ENCODE results near the gene ADCY6.

The ADCY6 gene

DNA sequence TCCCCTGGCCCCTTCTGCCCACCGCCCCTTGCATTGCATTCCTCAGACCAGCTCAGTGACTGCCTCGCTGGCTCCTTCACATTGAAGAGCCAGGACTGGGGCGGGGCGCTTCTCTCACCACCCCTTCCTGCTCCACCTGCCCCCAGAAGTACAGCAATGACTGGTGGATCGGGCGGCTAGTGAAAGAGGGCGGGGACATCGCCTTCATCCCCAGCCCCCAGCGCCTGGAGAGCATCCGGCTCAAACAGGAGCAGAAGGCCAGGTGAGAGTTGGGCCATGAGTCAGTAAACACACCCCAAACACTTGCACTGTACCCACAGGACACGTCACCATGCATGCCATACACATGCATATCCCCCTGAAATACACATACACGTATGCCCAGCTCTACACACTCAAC is 35.2 kb upstream of the ADCY6 start:
- Histone ChIP-seq H3K4me3 (ENCODE audit: low read length in 2 of 2) (no peak overlapping the region), H3K9me3 (ENCODE audit: control insufficient read depth in 2 of 2, low read length in 2 of 2) (no peaks in the 10 kb centered on the region), H3K9ac (ENCODE audit: low read length in 2 of 2) (no peak overlapping the region), H3K27ac (ENCODE audit: low read length) (no peak overlapping the region), H3K4me1 (ENCODE audit: control insufficient read depth, insufficient read depth, low read length) (peaks cover 3% of the 10 kb centered on the region), H3K36me3 (ENCODE audit: control insufficient read depth in 2 of 2, insufficient read depth in 2 of 2, low read length in 2 of 2) (peaks cover 8 to 29% of the 10 kb centered on the region in 2 donors), H3K27me3 (ENCODE audit: control insufficient read depth in 1 of 2, insufficient read depth in 2 of 2, low read length in 2 of 2) (no peaks in the 10 kb centered on the region)

DNA sequence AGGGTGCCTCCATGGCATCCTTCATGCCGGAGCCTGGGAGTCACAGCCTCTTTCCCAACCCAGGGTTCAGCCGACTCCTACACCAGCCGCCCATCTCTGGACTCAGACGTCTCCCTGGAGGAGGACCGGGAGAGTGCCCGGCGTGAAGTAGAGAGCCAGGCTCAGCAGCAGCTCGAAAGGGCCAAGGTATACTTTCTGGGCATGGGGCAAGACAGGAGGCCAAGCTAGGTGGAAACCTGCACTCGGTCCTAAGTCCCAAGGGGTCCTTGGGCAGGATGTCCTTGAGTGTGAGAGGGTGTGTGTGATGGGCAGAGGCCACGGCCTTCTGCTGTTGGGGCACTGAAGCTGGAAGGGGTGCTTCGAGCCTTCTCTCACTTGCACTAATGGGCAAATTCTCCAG is 34.4 kb upstream of the ADCY6 start:
- no peak overlapping the region for H3K9ac ChIP-seq (ENCODE audit: low read length in 2 of 2)
- H3K27me3 ChIP-seq (ENCODE audit: control insufficient read depth in 1 of 2, insufficient read depth in 2 of 2, low read length in 2 of 2): no peaks in the 10 kb centered on the region
- no peaks in the 10 kb centered on the region for H3K9me3 ChIP-seq (ENCODE audit: control insufficient read depth in 2 of 2, low read length in 2 of 2)
- H3K4me3 ChIP-seq (ENCODE audit: low read length in 2 of 2): no peak overlapping the region
- peaks cover 8% of the 10 kb centered on the region for H3K4me1 ChIP-seq (ENCODE audit: control insufficient read depth, insufficient read depth, low read length)
- H3K36me3 ChIP-seq (ENCODE audit: control insufficient read depth in 2 of 2, insufficient read depth in 2 of 2, low read length in 2 of 2): peaks cover 4 to 22% of the 10 kb centered on the region in 2 donors
- no peak overlapping the region for H3K27ac ChIP-seq (ENCODE audit: low read length)

DNA sequence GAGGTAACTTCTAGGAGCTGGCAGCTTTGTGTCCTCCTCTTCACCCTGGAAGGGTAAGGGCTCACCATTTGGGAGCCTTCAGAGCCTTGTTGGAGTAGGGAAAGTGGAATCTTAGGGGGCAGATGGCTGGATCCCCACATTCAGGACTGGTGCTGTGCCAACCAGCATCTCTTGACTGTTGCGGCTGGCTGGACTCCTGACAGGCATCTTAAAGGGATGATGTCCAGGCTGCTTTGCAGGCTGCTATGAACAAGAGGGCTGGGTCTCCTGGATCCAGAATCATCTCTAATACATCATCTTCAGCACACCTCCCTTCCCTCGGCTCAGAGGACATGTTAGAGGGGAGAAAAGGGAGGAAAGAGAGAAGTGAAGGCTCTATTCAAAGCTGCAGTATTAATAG is 33.8 kb upstream of the ADCY6 start:
- Histone ChIP-seq H3K27ac (ENCODE audit: low read length) (no peak overlapping the region), H3K4me1 (ENCODE audit: control insufficient read depth, insufficient read depth, low read length) (peaks cover 13% of the 10 kb centered on the region), H3K9me3 (ENCODE audit: control insufficient read depth in 2 of 2, low read length in 2 of 2) (no peaks in the 10 kb centered on the region), H3K4me3 (ENCODE audit: low read length in 2 of 2) (no peak overlapping the region), H3K27me3 (ENCODE audit: control insufficient read depth in 1 of 2, insufficient read depth in 2 of 2, low read length in 2 of 2) (no peaks in the 10 kb centered on the region), H3K9ac (ENCODE audit: low read length in 2 of 2) (no peak overlapping the region), H3K36me3 (ENCODE audit: control insufficient read depth in 2 of 2, insufficient read depth in 2 of 2, low read length in 2 of 2) (peaks cover 0 to 20% of the 10 kb centered on the region in 2 donors)

DNA sequence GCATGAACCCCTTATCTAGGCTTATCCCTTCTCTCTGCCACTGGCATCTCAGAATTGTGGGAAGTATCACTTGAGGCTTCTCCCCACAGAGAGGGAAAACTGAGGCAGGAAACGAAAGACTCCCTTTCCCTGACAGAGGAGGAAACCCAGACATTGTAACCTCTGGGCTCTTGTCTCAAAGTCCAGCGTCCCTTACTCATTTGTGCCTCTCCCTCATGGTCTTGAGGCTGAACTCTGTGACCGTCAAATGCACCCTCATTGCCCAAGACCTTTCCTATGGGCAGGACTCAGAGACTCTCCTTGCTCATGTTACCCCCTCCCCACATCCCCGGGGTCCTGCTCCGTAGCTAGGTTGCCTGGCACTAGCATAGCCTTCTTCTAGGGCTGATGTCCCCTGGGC is 33.2 kb upstream of the ADCY6 start:
- H3K4me3 ChIP-seq (ENCODE audit: low read length in 2 of 2): no peak overlapping the region
- H3K9me3 ChIP-seq (ENCODE audit: control insufficient read depth in 2 of 2, low read length in 2 of 2): no peaks in the 10 kb centered on the region
- H3K9ac ChIP-seq (ENCODE audit: low read length in 2 of 2): no peak overlapping the region
- H3K4me1 ChIP-seq (ENCODE audit: control insufficient read depth, insufficient read depth, low read length): peaks cover 18% of the 10 kb centered on the region
- no peaks in the 10 kb centered on the region for H3K27me3 ChIP-seq (ENCODE audit: control insufficient read depth in 1 of 2, insufficient read depth in 2 of 2, low read length in 2 of 2)
- H3K36me3 ChIP-seq (ENCODE audit: control insufficient read depth in 2 of 2, insufficient read depth in 2 of 2, low read length in 2 of 2): peaks cover 0 to 16% of the 10 kb centered on the region in 2 donors
- no peak overlapping the region for H3K27ac ChIP-seq (ENCODE audit: low read length)

DNA sequence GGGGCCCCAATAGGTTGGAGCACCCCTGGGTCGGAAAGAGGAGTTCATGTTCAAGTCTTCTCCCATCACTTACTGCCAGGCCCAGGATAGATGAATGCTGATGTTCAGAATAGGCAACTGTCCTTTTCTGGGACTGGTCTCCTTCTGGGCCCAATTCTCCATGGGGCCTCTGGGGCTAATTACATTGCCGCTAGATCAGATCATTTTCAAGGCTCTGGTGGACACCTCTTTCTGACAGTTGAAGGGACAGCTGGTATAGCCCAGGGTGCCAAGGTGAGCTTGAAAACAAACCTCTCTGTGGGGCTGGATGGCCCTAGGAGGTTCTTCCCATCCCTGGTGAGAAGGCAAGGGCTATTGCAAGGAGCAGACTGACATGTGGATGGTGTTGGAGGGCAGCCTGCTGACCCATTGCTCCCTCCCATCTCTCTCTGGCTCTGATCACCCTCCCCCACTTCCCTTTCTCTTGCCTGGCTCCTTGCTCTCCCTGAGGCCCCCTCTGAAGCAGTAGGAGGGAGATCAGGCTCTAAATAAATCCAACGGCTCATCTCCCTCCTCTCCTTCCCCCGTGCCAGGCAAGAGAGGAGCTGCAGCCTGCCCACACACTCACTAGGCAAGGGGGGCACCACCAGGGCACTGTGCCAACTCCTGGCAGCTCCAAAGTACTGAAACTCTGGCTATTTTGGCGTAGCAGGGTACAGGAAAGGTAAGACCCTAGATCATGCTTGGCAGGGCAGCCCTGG is 31.3 kb upstream of the ADCY6 start:
- no peak overlapping the region for H3K27ac ChIP-seq (ENCODE audit: low read length)
- H3K4me1 ChIP-seq (ENCODE audit: control insufficient read depth, insufficient read depth, low read length): peaks cover 35% of the 10 kb centered on the region
- no peak overlapping the region for H3K9ac ChIP-seq (ENCODE audit: low read length in 2 of 2)
- H3K4me3 ChIP-seq (ENCODE audit: low read length in 2 of 2): no peak overlapping the region
- no peaks in the 10 kb centered on the region for H3K9me3 ChIP-seq (ENCODE audit: control insufficient read depth in 2 of 2, low read length in 2 of 2)
- peaks cover 0 to 8% of the 10 kb centered on the region in 2 donors for H3K36me3 ChIP-seq (ENCODE audit: control insufficient read depth in 2 of 2, insufficient read depth in 2 of 2, low read length in 2 of 2)
- no peaks in the 10 kb centered on the region for H3K27me3 ChIP-seq (ENCODE audit: control insufficient read depth in 1 of 2, insufficient read depth in 2 of 2, low read length in 2 of 2)

DNA sequence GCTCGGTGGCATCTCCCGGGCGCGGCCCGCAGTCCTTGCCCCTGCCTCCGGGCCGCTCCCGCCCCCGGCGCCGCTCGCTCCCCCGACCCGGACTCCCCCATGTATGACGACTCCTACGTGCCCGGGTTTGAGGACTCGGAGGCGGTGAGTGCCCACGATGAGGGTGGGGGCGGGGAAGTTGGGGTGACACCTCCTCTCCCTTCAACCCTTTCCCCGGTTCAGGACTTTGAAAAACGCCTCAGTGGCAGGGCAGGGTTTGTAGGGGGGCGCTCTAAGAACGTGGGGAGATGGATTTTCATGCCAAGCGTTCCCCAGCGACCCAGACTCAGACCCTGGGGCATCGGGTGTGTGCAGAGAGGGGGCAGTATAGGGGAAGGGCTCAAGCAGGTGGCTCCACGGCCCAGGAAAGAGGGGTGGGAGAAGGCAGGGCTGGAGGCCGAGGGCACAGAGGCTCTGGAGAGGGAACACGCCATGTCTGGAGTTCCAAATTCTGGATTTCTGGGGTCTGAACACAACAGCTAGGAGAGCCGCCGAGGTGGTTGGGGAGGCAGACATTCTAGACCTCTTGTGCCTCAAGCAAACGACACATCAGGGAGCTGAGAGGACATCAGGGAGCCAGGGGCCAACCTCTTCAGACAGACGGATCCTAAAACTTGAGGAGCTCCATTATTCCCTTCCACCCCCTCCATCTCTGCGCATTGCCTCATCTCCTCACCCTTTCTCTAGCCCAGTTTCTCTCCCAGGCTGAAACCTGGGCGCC is 30.1 kb upstream of the ADCY6 start:
- Histone ChIP-seq H3K4me1 (ENCODE audit: control insufficient read depth, insufficient read depth, low read length) (peaks cover 44% of the 10 kb centered on the region), H3K36me3 (ENCODE audit: control insufficient read depth in 2 of 2, insufficient read depth in 2 of 2, low read length in 2 of 2) (peaks cover 0 to 3% of the 10 kb centered on the region in 2 donors), H3K4me3 (ENCODE audit: low read length in 2 of 2) (peak overlapping the region; percentile 73 to 81), H3K9me3 (ENCODE audit: control insufficient read depth in 2 of 2, low read length in 2 of 2) (no peaks in the 10 kb centered on the region), H3K9ac (ENCODE audit: low read length in 2 of 2) (peak overlapping the region; percentile 58 to 59), H3K27me3 (ENCODE audit: control insufficient read depth in 1 of 2, insufficient read depth in 2 of 2, low read length in 2 of 2) (no peaks in the 10 kb centered on the region), H3K27ac (ENCODE audit: low read length) (no peak overlapping the region)

DNA sequence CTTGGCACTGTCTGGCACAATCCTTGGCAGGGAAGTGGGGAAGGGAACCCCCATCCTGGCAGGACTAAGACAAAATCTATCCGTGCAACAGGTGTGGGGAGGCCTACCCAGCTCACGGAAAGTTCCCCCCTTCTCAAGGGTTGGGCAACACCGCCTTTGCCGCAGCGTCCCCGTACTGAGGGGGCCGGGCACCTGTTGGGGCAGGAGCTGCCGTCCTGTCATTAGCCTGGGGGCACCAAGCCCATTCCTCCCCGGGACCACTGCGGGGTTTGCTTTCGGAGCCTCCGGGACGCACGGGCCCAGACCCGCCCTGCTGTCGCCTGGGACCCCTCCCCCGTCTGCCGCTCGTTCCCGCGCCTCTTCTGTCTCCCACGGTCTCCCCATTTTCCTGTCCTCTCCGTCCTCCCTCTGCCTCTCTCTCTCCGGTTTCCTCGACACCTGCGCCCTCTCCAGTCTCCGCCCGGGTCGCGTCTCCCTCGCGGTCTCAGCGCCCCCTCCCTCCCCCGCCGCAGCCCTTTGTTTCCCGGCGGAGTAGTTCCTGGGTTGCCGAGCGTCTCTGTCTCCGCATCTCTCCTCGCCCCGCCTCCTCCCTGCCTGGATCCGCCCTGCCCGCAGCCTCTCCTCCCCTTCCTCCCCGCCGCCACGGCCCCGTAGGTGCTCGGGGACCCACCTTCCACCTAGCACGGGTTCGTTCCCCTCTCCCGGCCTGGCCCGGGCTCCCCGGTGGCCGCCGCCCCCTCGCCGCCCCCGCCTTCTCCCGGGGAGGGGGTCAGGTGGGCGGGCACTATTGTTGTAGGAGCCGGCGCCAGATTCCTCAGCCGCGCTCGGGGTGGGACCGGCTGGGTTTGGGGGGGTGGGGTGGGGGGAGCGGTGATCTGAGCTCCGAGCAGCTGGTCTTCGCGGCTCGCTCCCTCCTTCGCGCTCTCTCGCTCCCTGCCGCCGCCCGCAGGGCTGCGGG is 29.3 kb upstream of the ADCY6 start, which contains the start of gene CACNB3:
Gene CACNB3 (plus strand): TSS at position 624 of the 958 bp plus-strand sequence. CDS start 434 bp downstream, outside the sequence.
- H3K36me3 ChIP-seq (ENCODE audit: control insufficient read depth in 2 of 2, insufficient read depth in 2 of 2, low read length in 2 of 2): peaks cover 0 to under 1% of the 10 kb centered on the region in 2 donors
- H3K4me1 ChIP-seq (ENCODE audit: control insufficient read depth, insufficient read depth, low read length): peaks cover 52% of the 10 kb centered on the region
- peak within 1 kb of the TSS; percentile 73 to 81 for H3K4me3 ChIP-seq (ENCODE audit: low read length in 2 of 2)
- H3K9ac ChIP-seq (ENCODE audit: low read length in 2 of 2): peak within 1 kb of the TSS; percentile 62 to 66
- no peak within 1 kb of the TSS for H3K27ac ChIP-seq (ENCODE audit: low read length)
- no peaks in the 10 kb centered on the region for H3K27me3 ChIP-seq (ENCODE audit: control insufficient read depth in 1 of 2, insufficient read depth in 2 of 2, low read length in 2 of 2)
- no peaks in the 10 kb centered on the region for H3K9me3 ChIP-seq (ENCODE audit: control insufficient read depth in 2 of 2, low read length in 2 of 2)

DNA sequence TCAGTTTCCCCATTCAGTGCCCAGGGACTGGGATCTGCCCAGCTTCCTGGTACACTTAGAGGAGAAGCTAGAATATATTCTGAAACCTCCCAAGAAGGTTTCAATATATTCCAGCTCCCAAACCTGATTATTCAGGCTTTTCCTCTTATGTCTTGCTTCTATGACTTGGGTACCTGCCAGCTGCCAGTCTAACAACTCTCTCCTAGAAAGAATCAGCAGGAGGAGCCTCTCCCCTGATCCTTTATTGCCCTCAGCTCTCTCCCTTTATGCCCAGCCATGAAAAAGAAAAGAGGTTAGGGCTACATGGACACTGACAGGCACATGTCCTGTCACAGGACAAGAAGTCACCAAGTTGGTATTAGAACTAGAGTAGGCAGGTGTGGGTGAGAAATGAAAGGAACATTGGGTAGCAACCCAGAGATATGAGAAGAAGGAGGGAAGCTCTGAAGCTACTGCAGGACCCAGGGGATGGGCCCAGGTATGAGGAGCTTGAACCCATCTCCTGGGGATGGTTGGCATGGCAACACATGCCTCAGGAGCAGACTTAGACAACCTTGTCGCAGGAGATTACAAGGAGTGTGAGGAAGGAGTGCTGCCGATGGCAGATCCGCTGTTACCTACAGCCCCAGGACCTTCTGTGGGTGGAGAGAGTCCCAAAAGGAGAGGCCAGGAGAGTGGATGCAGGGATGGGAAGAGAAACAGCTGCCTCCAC is 27.4 kb upstream of the ADCY6 start:
- Histone ChIP-seq H3K9ac (ENCODE audit: low read length in 2 of 2) (peak overlapping the region; percentile 6 to 48), H3K4me3 (ENCODE audit: low read length in 2 of 2) (peak overlapping the region; percentile 74 to 87), H3K36me3 (ENCODE audit: control insufficient read depth in 2 of 2, insufficient read depth in 2 of 2, low read length in 2 of 2) (no peaks in the 10 kb centered on the region), H3K9me3 (ENCODE audit: control insufficient read depth in 2 of 2, low read length in 2 of 2) (no peaks in the 10 kb centered on the region), H3K27me3 (ENCODE audit: control insufficient read depth in 1 of 2, insufficient read depth in 2 of 2, low read length in 2 of 2) (no peaks in the 10 kb centered on the region), H3K27ac (ENCODE audit: low read length) (no peak overlapping the region), H3K4me1 (ENCODE audit: control insufficient read depth, insufficient read depth, low read length) (peaks cover 59% of the 10 kb centered on the region)

DNA sequence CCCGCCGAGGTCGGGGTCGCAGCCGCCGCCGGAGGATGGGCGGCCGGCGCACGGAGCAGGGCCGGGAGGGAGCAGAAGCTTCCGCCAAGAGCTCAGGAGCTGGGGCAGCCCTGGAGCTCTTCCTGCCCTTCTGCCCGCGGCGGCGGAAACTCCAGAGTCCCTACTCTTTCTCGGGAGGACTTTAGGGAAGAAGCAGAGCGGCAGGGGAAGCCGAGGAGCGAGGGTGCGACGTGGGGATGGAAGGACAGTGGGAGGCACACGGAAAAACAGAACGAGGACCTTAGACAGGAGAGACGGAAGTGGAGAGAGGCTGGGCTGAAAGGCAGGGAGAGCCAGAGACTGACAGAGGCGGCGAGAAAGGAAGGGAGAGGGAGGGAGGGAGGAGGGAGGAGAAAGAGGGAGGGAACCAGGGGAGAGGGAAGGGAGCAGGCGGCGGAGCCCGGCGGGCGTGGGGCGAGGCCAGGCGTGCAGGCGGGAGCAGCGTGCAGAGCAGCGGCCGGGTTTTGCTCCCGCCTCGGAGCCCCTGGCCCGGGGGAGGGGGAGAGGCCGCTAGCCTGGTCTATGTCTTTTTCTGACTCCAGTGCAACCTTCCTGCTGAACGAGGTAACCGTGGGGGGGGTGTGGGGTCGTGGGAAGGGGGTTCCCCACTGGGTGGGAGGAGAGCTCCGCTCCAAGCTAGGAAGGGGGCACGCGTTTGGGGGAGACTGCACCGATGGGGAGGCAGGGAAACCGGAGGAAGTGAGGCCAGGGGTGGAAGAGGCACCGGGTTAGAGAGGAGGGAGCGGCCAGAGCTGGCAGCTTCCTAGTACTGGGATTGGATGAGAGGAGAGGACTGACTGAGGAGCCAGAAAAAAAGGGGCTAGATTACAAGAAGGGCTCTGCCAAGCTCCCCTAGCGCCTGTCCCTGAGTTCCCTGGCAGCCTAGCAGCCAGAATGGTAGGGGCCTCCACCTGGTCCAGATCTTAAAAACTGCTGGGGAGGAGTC is 26.5 kb upstream of the ADCY6 start:
- Histone ChIP-seq H3K9ac (ENCODE audit: low read length in 2 of 2) (peak overlapping the region; percentile 69 to 73), H3K27ac (ENCODE audit: low read length) (peak overlapping the region; percentile 80), H3K4me3 (ENCODE audit: low read length in 2 of 2) (peak overlapping the region; percentile 74 to 87), H3K9me3 (ENCODE audit: control insufficient read depth in 2 of 2, low read length in 2 of 2) (no peaks in the 10 kb centered on the region), H3K4me1 (ENCODE audit: control insufficient read depth, insufficient read depth, low read length) (peaks cover 67% of the 10 kb centered on the region), H3K36me3 (ENCODE audit: control insufficient read depth in 2 of 2, insufficient read depth in 2 of 2, low read length in 2 of 2) (no peaks in the 10 kb centered on the region), H3K27me3 (ENCODE audit: control insufficient read depth in 1 of 2, insufficient read depth in 2 of 2, low read length in 2 of 2) (no peaks in the 10 kb centered on the region)
